ENCODE measurements around the gene FFAR1. TPM values are rescaled to one million over a fixed set of nuclear protein-coding genes. Genes with fewer than 3 reads are reported as not detected.
A peak's percentile ranks its signal among the peaks of the same experiment; 100 is the strongest.

FFAR1 gene
- total RNA-seq, 4 donors from 2014 or later = not detected

- H3K4me3 ChIP-seq (replicated peaks in 1 of 3) = no peak overlapping the region
- no peaks in the 10 kb centered on the region for H3K27me3 ChIP-seq
- H3K9me3 ChIP-seq = no peaks in the 10 kb centered on the region
- H3K36me3 ChIP-seq = no peaks in the 10 kb centered on the region
- intact Hi-C loops (cut with DNase I) = no loop called here
- no peak for TF ChIP-seq CTCF (IDR thresholded peaks at IDR 0.05)
- no peak for TF ChIP-seq POLR2A (IDR thresholded peaks at IDR 0.05)
- DNase-seq = no peak
- no peak overlapping the region for H3K27ac ChIP-seq
- 70 to 87% methylated on average over 9 of the region's 9 CpGs for WGBS, 2 donors
- peaks cover 17 to 51% of the 10 kb centered on the region in 2 donors for H3K4me1 ChIP-seq
Measured at GRCh38 chr19:35315883-35316282, 31.8 kb upstream of the FFAR1 start.

GRCh38 chr19:35316560-35316959 lies 31.1 kb upstream of the FFAR1 start:
- Histone ChIP-seq H3K27ac (peak overlapping the region in 1 of 3 donors; percentile 80), H3K9me3 (no peaks in the 10 kb centered on the region), H3K4me1 (peaks cover 17 to 51% of the 10 kb centered on the region in 2 donors), H3K27me3 (no peaks in the 10 kb centered on the region), H3K36me3 (no peaks in the 10 kb centered on the region), H3K4me3 (replicated peaks in 1 of 3) (no peak overlapping the region)
- 89 to 93% methylated on average over 9 of the region's 9 CpGs for WGBS, 2 donors
- no peak for DNase-seq
- no peak for TF ChIP-seq CTCF (IDR thresholded peaks at IDR 0.05)
- TF ChIP-seq POLR2A (IDR thresholded peaks at IDR 0.05) = no peak
- intact Hi-C loops (cut with DNase I) = no loop called here

GRCh38 chr19:35317464-35318043 lies 30.1 kb upstream of the FFAR1 start:
- no peaks in the 10 kb centered on the region for H3K27me3 ChIP-seq
- TF ChIP-seq POLR2A (IDR thresholded peaks at IDR 0.05) (no peak), CTCF (IDR thresholded peaks at IDR 0.05) (no peak)
- peaks cover 17 to 51% of the 10 kb centered on the region in 2 donors for H3K4me1 ChIP-seq
- intact Hi-C loops (cut with DNase I) = no loop called here
- 80 to 81% methylated on average over 7 of the region's 7 CpGs for WGBS, 2 donors
- H3K36me3 ChIP-seq = no peaks in the 10 kb centered on the region
- no peak overlapping the region for H3K4me3 ChIP-seq (replicated peaks in 1 of 3)
- no peak for DNase-seq
- H3K9me3 ChIP-seq = no peaks in the 10 kb centered on the region
- peak overlapping the region in 2 of 3 donors; percentile 74 to 80 for H3K27ac ChIP-seq

- no peaks in the 10 kb centered on the region for H3K36me3 ChIP-seq
- peak in 1 of 2 donors; percentile 19 for TF ChIP-seq POLR2A (IDR thresholded peaks at IDR 0.05)
- TF ChIP-seq CTCF (IDR thresholded peaks at IDR 0.05) = no peak
- DNase-seq = peak; percentile 95 to 96
- H3K4me3 ChIP-seq (replicated peaks in 1 of 3) = no peak overlapping the region
- no peaks in the 10 kb centered on the region for H3K27me3 ChIP-seq
- peaks cover 17 to 46% of the 10 kb centered on the region in 2 donors for H3K4me1 ChIP-seq
- WGBS, 2 donors = 41 to 44% methylated on average over 15 to 16 of the region's 16 CpGs
- intact Hi-C loops (cut with DNase I) = no loop called here
- H3K27ac ChIP-seq = peak overlapping the region; percentile 74 to 87 (median 80)
- no peaks in the 10 kb centered on the region for H3K9me3 ChIP-seq
Measured at GRCh38 chr19:35318679-35319448, 28.8 kb upstream of the FFAR1 start.
